B cell (primary cell): ENCODE results near the gene GIPR. TPM values are rescaled to one million over a fixed set of nuclear protein-coding genes. Genes with fewer than 3 reads are reported as not detected.

Experiments
- ATAC-seq: fragments of 200-7000 bp; cut with Tn5 transposase; one replicate; pipeline ENCODE4 v1.10.0; 2021; ENCODE audit warnings: low read depth, mild to moderate bottlenecking, moderate number of reproducible peaks, moderate library complexity
- CTCF ChIA-PET: fragments of 350-600 bp; sonication (Branson Sonifier 250); formaldehyde crosslinking; loops from one replicate; lab custom pipeline; 2021; ENCODE audit warnings: antibody characterized with exemption, inconsistent platforms; lab: Charles Lee
- POLR2A ChIA-PET: fragments of 350-600 bp; sonication (Branson Sonifier 250); formaldehyde crosslinking; loops from one replicate; lab custom pipeline; 2021; ENCODE audit warnings: antibody characterized with exemption; lab: Charles Lee
- DNase-seq: peaks from one replicate; pipeline ENCODE4 v3.0.0; 2013
- H2AFZ ChIP-seq: 2 replicates; pipeline ENCODE4 v1.6.1; 2012; ENCODE audit warnings: mild to moderate bottlenecking, low read depth, low read length; ENCODE audit not compliant: insufficient read depth, poor library complexity, severe bottlenecking
- H3K27ac ChIP-seq, 2 donors: 1 replicate in 1 of 2; 2 replicates in 1 of 2; pipeline ENCODE4 v1.5.1; 2012 to 2013; ENCODE audit warnings: low read length in 2 of 2, mild to moderate bottlenecking in 2 of 2, moderate library complexity in 1 of 2
- H3K27me3 ChIP-seq, 4 experiments: fragments of 200-600 bp in 1 of 4; sonication (generic) in 1 of 4; replicated peaks in 1 of 4; 1 replicate in 2 of 4; 2 replicates in 2 of 4; pipeline versions ENCODE4 v1.6.1 to v1.7.0; 2013 to 2016; ENCODE audit warnings: low read length in 3 of 4, mild to moderate bottlenecking in 2 of 4, mixed read lengths in 1 of 4, moderate library complexity in 1 of 4; ENCODE audit not compliant: insufficient read depth in 4 of 4, control insufficient read depth in 3 of 4; ENCODE audit errors: control extremely low read depth in 1 of 4
- H3K36me3 ChIP-seq, 2 experiments: replicated peaks in 1 of 2; 1 replicate in 1 of 2; 2 replicates in 1 of 2; pipeline versions ENCODE4 v1.6.1 to v1.7.1; 2013; ENCODE audit warnings: low read length in 1 of 2; ENCODE audit not compliant: insufficient read depth in 2 of 2, control insufficient read depth in 1 of 2; ENCODE audit errors: control extremely low read depth in 1 of 2, extremely low read depth in 1 of 2
- H3K4me1 ChIP-seq, 2 donors: fragments of 200-600 bp in 1 of 2; sonication (generic) in 1 of 2; 1 replicate in 1 of 2; 2 replicates in 1 of 2; pipeline versions ENCODE4 v1.5.1 to v1.6.1; 2013 to 2017; ENCODE audit warnings: low read length in 2 of 2; ENCODE audit not compliant: control insufficient read depth in 2 of 2, insufficient read depth in 2 of 2
- H3K4me2 ChIP-seq: replicated peaks from 2 replicates; pipeline ENCODE3; 2012; ENCODE audit warnings: mild to moderate bottlenecking, low read depth, low read length; ENCODE audit not compliant: poor library complexity, severe bottlenecking
- H3K4me3 ChIP-seq, 5 experiments: fragments of 200-600 bp in 1 of 5; sonication (generic) in 1 of 5; 1 replicate in 3 of 5; 2 replicates in 2 of 5; pipeline versions ENCODE4 v1.5.1 to v1.7.0; 2011 to 2016; ENCODE audit warnings: low read length in 4 of 5, mild to moderate bottlenecking in 4 of 5, low read depth in 2 of 5, control low read depth in 1 of 5, moderate library complexity in 1 of 5; ENCODE audit not compliant: insufficient read depth in 1 of 5; ENCODE audit errors: control extremely low read depth in 1 of 5, extremely low read depth in 1 of 5
- H3K79me2 ChIP-seq: fragments of 200-600 bp; sonication (generic); one replicate; pipeline ENCODE4 v1.6.0; 2016; ENCODE audit warnings: low read length; ENCODE audit not compliant: control insufficient read depth, insufficient read depth
- H3K9ac ChIP-seq: fragments of 200-600 bp; sonication (generic); 2 replicates; pipeline ENCODE4 v1.6.1; 2017; ENCODE audit warnings: mild to moderate bottlenecking, low read length, moderate library complexity
- H3K9me3 ChIP-seq, 3 donors: one replicate each; pipeline versions ENCODE4 v1.6.1 to v1.7.1; 2013; ENCODE audit warnings: low read length in 2 of 3; ENCODE audit not compliant: control insufficient read depth in 2 of 3, insufficient read depth in 1 of 3; ENCODE audit errors: control extremely low read depth in 1 of 3
- H4K20me1 ChIP-seq: 2 replicates; pipeline ENCODE4 v1.6.0; 2012; ENCODE audit warnings: mild to moderate bottlenecking, low read length; ENCODE audit not compliant: insufficient read depth, control insufficient read depth, poor library complexity, severe bottlenecking
- H3K27ac Mint-ChIP-seq: one replicate; pipeline ENCODE4 v1.8.0; 2021; ENCODE audit warnings: mixed read lengths
- H3K27me3 Mint-ChIP-seq: one replicate; pipeline ENCODE4 v1.8.0; 2021; ENCODE audit warnings: mixed read lengths
- H3K4me1 Mint-ChIP-seq: one replicate; pipeline ENCODE4 v1.8.0; 2021; ENCODE audit warnings: mixed read lengths
- H3K4me3 Mint-ChIP-seq: one replicate; pipeline ENCODE4 v1.8.0; 2021; ENCODE audit warnings: mixed read lengths
- H3K9me3 Mint-ChIP-seq: one replicate; pipeline ENCODE4 v1.8.0; 2022; ENCODE audit warnings: mixed read lengths; ENCODE audit not compliant: insufficient read depth
- EZH2 ChIP-seq: IDR thresholded peaks from 2 replicates; pipeline ENCODE4 v1.6.1; 2012; ENCODE audit warnings: borderline replicate concordance, low read depth, mild to moderate bottlenecking, moderate library complexity, low read length; ENCODE audit not compliant: insufficient read depth, poor library complexity, severe bottlenecking
- WGBS: methylation state at CpG from one replicate; pipeline ENCODE4 v1.1.5; 2013; ENCODE audit warnings: missing lambda C conversion rate; ENCODE audit not compliant: insufficient coverage; 5-methylcytosine and 5-hydroxymethylcytosine counted together
- intact Hi-C: fragments of 100-400 bp; cut with micrococcal nuclease; formaldehyde crosslinking; loops from one replicate; pipeline ENCODE4 v1.10.0; 2022
- polyA plus RNA-seq: library from polyadenylated mRNA; depleted of rRNA; stranded (reverse); fragments of >200 nt; gene quantifications from 2 replicates; pipeline ENCODE4 v1.2.3, GENCODE V29; 2012
- small RNA-seq: library from RNA; depleted of rRNA; stranded (forward); fragments of <200 nt; gene quantifications from one replicate; pipeline ENCODE3, GENCODE V24; 2012; ENCODE audit warnings: low replicate concordance, low read depth; ENCODE audit not compliant: insufficient read length
- total RNA-seq, 2 donors: library from RNA; stranded (reverse); fragments of 120-200 nt in 1 of 2; gene quantifications; 1 replicate in 1 of 2; 2 replicates in 1 of 2; pipeline versions ENCODE4 v1.2.3 to v1.2.4, GENCODE V29; 2013 to 2022
- TF ChIP-seq, protein P1 (sequence below): fragments of 200-600 bp; IDR thresholded peaks from one replicate; pipeline ENCODE4 v1.8.0; 2022; ENCODE audit warnings: antibody characterized with exemption, mild to moderate bottlenecking

Gene GIPR
- total and polyA plus RNA-seq, 2 donors (not counting 1 experiment from before 2014, with no cell fraction given), result 0.43 to 2.3 TPM

DNA sequence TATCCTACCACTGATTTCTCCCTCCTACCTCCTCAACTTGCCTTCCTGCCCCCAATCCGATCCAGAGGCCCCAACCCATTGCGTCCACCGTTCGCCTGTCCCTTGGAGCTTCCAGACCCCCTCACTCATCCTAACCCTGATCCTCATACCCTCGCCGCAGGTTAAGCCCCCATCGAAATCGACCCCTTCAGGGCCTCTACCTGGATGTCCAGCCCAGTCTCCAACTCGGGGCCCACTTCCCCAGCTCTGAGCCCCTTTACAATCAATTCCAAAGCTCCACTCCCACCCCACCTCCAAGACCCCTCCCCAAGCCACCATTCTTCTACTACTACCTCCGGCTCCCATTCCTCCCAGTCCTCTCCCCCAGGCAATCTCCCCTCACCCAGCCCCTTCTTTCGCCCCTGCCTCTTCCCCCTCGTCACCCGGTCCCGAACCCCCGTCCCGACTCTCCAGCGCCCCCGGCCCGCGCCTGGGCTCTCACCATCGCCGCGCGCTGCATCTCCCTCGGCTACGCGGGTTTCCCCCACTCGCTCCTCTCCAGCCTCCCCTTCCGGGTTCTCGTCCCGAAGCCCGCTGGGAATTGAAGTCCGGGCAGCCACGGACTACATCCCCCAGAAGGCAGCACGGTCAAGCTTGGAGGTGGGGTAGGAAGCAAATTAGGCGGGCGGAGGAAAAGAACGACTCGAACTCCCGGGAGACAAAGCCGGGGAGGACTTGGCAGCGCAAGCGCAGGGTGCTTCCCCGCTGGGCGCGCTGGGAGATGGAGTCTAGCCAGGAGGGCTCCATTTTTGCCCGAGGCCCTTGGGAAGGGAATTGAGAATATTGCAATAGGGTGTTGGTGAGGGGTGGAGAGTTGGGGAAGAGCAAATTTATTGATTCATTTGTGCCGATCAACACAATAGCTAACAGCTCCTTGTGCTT is 62.6 kb downstream of the GIPR start, which contains the start of gene FBXO46:
Gene FBXO46, minus strand, starts transcription at position 529 of the 921 bp plus-strand sequence. CDS start 17,401 bp downstream, outside the sequence.
- Histone ChIP-seq H4K20me1 (peaks cover 28% of the 10 kb centered on the region), H2AFZ (peak within 1 kb of the TSS; percentile 81), H3K4me3 (peak within 1 kb of the TSS; percentile 68 to 98 (median 87)), H3K9me3 (peaks cover 0 to 6% (median 0%) of the 10 kb centered on the region in 3 donors), H3K36me3 (peaks cover 1 to 3% of the 10 kb centered on the region in 2 experiments), H3K9ac (peak within 1 kb of the TSS; percentile 92), H3K79me2 (peaks cover 55% of the 10 kb centered on the region), H3K27ac (peak within 1 kb of the TSS; percentile 54 to 94), H3K4me2 (peak within 1 kb of the TSS; percentile 90), H3K27me3 (no peaks in the 10 kb centered on the region), H3K4me1 (peaks cover 11 to 25% of the 10 kb centered on the region in 2 donors)
- TF ChIP-seq EZH2, result no peak
- TF ChIP-seq, protein P1, sequence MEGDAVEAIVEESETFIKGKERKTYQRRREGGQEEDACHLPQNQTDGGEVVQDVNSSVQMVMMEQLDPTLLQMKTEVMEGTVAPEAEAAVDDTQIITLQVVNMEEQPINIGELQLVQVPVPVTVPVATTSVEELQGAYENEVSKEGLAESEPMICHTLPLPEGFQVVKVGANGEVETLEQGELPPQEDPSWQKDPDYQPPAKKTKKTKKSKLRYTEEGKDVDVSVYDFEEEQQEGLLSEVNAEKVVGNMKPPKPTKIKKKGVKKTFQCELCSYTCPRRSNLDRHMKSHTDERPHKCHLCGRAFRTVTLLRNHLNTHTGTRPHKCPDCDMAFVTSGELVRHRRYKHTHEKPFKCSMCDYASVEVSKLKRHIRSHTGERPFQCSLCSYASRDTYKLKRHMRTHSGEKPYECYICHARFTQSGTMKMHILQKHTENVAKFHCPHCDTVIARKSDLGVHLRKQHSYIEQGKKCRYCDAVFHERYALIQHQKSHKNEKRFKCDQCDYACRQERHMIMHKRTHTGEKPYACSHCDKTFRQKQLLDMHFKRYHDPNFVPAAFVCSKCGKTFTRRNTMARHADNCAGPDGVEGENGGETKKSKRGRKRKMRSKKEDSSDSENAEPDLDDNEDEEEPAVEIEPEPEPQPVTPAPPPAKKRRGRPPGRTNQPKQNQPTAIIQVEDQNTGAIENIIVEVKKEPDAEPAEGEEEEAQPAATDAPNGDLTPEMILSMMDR, result peak; percentile 26
- no peaks in the 10 kb centered on the region for H3K9me3 Mint-ChIP-seq
- ATAC-seq, result peak; percentile 97
- H3K27ac Mint-ChIP-seq, result peak within 1 kb of the TSS; percentile 94
- peak; percentile 96 for DNase-seq
- ChIA-PET CTCF (interaction anchor here (0.7 to 2.2 kb wide), 10 partner anchors 13 to 263 kb away, joined by 3 to 10 read pairs (median 3); partner anchors contain the start of genes QPCTL and SIX5), POLR2A (interaction anchor here (0.6 to 2.4 kb wide), 7 partner anchors 13 to 1787 kb away, joined by 3 to 25 read pairs (median 4); partner anchors contain the start of genes ARHGAP35, QPCTL, SIX5 and SNRPD2)
- peaks cover 28% of the 10 kb centered on the region for H3K4me1 Mint-ChIP-seq
- peak within 1 kb of the TSS; percentile 94 for H3K4me3 Mint-ChIP-seq
- WGBS, result 2% methylated on average over 41 of the region's 48 CpGs
- intact Hi-C loops, result loop anchor here (1.0 to 2.0 kb wide), 6 partner anchors 13 to 324 kb away; partner anchors contain the start of genes DMWD, POLR1G, QPCTL and SIX5
- no peaks in the 10 kb centered on the region for H3K27me3 Mint-ChIP-seq

Small RNAs within 50 kb of the gene (small RNA-seq; reads per million reads assigned to genes)
- 2.3 reads per million, percentile 25 among the genes with 10 or more reads in this experiment for gene MIR642A
- not detected for gene RN7SL836P

Other genes starting within 250 kb of the GIPR start
- gene ERCC1, start 244.3 kb upstream of the GIPR start, total RNA-seq, result 75.7 and 80.2 TPM in 2 replicates
- 66.0 and 81.9 TPM in 2 replicates for gene ERCC1, start 244.3 kb upstream of the GIPR start, polyA plus RNA-seq
- gene FOSB, start 200.2 kb upstream of the GIPR start, total RNA-seq, result 39.6 and 40.9 TPM in 2 replicates
- 1,887 and 2,860 TPM in 2 replicates for gene FOSB, start 200.2 kb upstream of the GIPR start, polyA plus RNA-seq
- 0.76 and 3.0 TPM in 2 replicates for gene RTN2, start 171.2 kb upstream of the GIPR start, total RNA-seq
- 1.1 and 2.4 TPM in 2 replicates for gene RTN2, start 171.2 kb upstream of the GIPR start, polyA plus RNA-seq
- 2.6 and 2.7 TPM in 2 replicates for gene PPM1N, start 169.8 kb upstream of the GIPR start, total RNA-seq
- 6.5 and 6.8 TPM in 2 replicates for gene PPM1N, start 169.8 kb upstream of the GIPR start, polyA plus RNA-seq
- 108 TPM in 2 replicates for gene VASP, start 160.7 kb upstream of the GIPR start, total RNA-seq
- gene VASP, start 160.7 kb upstream of the GIPR start, polyA plus RNA-seq, result 67.4 and 79.5 TPM in 2 replicates
- gene OPA3, start 83.4 kb upstream of the GIPR start, total RNA-seq, result 11.2 and 11.4 TPM in 2 replicates
- gene OPA3, start 83.4 kb upstream of the GIPR start, polyA plus RNA-seq, result 6.2 and 7.3 TPM in 2 replicates
- gene GPR4, start 66.0 kb upstream of the GIPR start, total RNA-seq, result not detected in 2 replicates
- not detected in 2 replicates for gene GPR4, start 66.0 kb upstream of the GIPR start, polyA plus RNA-seq
- gene EML2, start 28.8 kb upstream of the GIPR start, total RNA-seq, result 88.5 and 102 TPM in 2 replicates
- gene EML2, start 28.8 kb upstream of the GIPR start, polyA plus RNA-seq, result 75.0 and 83.0 TPM in 2 replicates
- gene SNRPD2, start 23.7 kb downstream of the GIPR start, total RNA-seq, result 353 and 368 TPM in 2 replicates
- 241 and 281 TPM in 2 replicates for gene SNRPD2, start 23.7 kb downstream of the GIPR start, polyA plus RNA-seq
- gene QPCTL, start 24.4 kb downstream of the GIPR start, total RNA-seq, result 50.9 and 61.3 TPM in 2 replicates
- 8.8 and 9.4 TPM in 2 replicates for gene QPCTL, start 24.4 kb downstream of the GIPR start, polyA plus RNA-seq
- 43.7 and 44.5 TPM in 2 replicates for gene FBXO46, start 62.7 kb downstream of the GIPR start, total RNA-seq
- 19.1 and 19.9 TPM in 2 replicates for gene FBXO46, start 62.7 kb downstream of the GIPR start, polyA plus RNA-seq
- gene MEIOSIN, start 65.2 kb downstream of the GIPR start, total RNA-seq, result not detected in 2 replicates
- gene MEIOSIN, start 65.2 kb downstream of the GIPR start, polyA plus RNA-seq, result not detected in 2 replicates
- 2.1 and 2.4 TPM in 2 replicates for gene SIX5, start 101.0 kb downstream of the GIPR start, total RNA-seq
- gene SIX5, start 101.0 kb downstream of the GIPR start, polyA plus RNA-seq, result 1.4 and 1.5 TPM in 2 replicates
- 58.3 and 63.0 TPM in 2 replicates for gene DMPK, start 114.3 kb downstream of the GIPR start, total RNA-seq
- gene DMPK, start 114.3 kb downstream of the GIPR start, polyA plus RNA-seq, result 28.7 and 41.1 TPM in 2 replicates
- gene DMWD, start 124.6 kb downstream of the GIPR start, total RNA-seq, result 86.4 and 91.2 TPM in 2 replicates
- gene DMWD, start 124.6 kb downstream of the GIPR start, polyA plus RNA-seq, result 22.5 and 25.1 TPM in 2 replicates
- gene RSPH6A, start 147.1 kb downstream of the GIPR start, total RNA-seq, result 0.62 and 0.73 TPM in 2 replicates
- gene RSPH6A, start 147.1 kb downstream of the GIPR start, polyA plus RNA-seq, result 0.03 TPM in 1 of 2 replicates, not detected in the other
- 131 and 138 TPM in 2 replicates for gene SYMPK, start 194.9 kb downstream of the GIPR start, total RNA-seq
- 107 and 119 TPM in 2 replicates for gene SYMPK, start 194.9 kb downstream of the GIPR start, polyA plus RNA-seq
- gene FOXA3, start 196.1 kb downstream of the GIPR start, total RNA-seq, result not detected in 2 replicates
- not detected in 2 replicates for gene FOXA3, start 196.1 kb downstream of the GIPR start, polyA plus RNA-seq
- 32.9 and 33.9 TPM in 2 replicates for gene IRF2BP1, start 217.9 kb downstream of the GIPR start, total RNA-seq
- gene IRF2BP1, start 217.9 kb downstream of the GIPR start, polyA plus RNA-seq, result 10.9 and 14.9 TPM in 2 replicates
- 10.7 and 12.1 TPM in 2 replicates for gene MYPOP, start 234.4 kb downstream of the GIPR start, total RNA-seq
- gene MYPOP, start 234.4 kb downstream of the GIPR start, polyA plus RNA-seq, result 5.1 and 5.7 TPM in 2 replicates
- gene NANOS2, start 246.6 kb downstream of the GIPR start, total RNA-seq, result not detected in 2 replicates
- not detected in 2 replicates for gene NANOS2, start 246.6 kb downstream of the GIPR start, polyA plus RNA-seq